HS-5 (cell line): Measurements from ENCODE around the gene MEX3B.

Source experiments
- DNase-seq: peaks from one replicate; pipeline ENCODE4 v3.0.0-alpha.2; 2012; ENCODE audit warnings: low read depth

The MEX3B gene

GRCh38 chr15:82045892-82046665 lies at the start of gene MEX3B:
MEX3B (minus strand) TSS chr15:82046018; CDS start chr15:82045705, 313 bp downstream.
- DNase-seq, result peak; percentile 75

GRCh38 chr15:82093774-82094211 lies 48.0 kb upstream of the MEX3B start:
- peak; percentile 79 for DNase-seq

- DNase-seq, result no peak
These were observed 47.5 kb upstream of the MEX3B start for GRCh38 chr15:82093325-82093724.

- DNase-seq, result no peak
These were observed 45.9 kb upstream of the MEX3B start for GRCh38 chr15:82091636-82092140.

- DNase-seq, result no peak
These were observed 40.6 kb upstream of the MEX3B start for GRCh38 chr15:82086243-82086995.

- peak; percentile 41 for DNase-seq
These were observed 36.3 kb upstream of the MEX3B start for GRCh38 chr15:82081914-82082762.

GRCh38 chr15:82080774-82081173 lies 35.0 kb upstream of the MEX3B start:
- no peak for DNase-seq

- no peak for DNase-seq
These were observed 33.9 kb upstream of the MEX3B start for GRCh38 chr15:82079736-82080135.

GRCh38 chr15:82074610-82075009 lies 28.8 kb upstream of the MEX3B start:
- no peak for DNase-seq

GRCh38 chr15:82072926-82073537 lies 27.2 kb upstream of the MEX3B start:
- DNase-seq, result no peak

GRCh38 chr15:82066455-82066854 lies 20.6 kb upstream of the MEX3B start:
- DNase-seq, result no peak

GRCh38 chr15:82064824-82065223 lies 19.0 kb upstream of the MEX3B start:
- DNase-seq, result no peak

- no peak for DNase-seq
These were observed 16.9 kb upstream of the MEX3B start for GRCh38 chr15:82062479-82063454.

- no peak for DNase-seq
These were observed 15.0 kb upstream of the MEX3B start for GRCh38 chr15:82060817-82061216.

- DNase-seq, result no peak
These were observed 12.8 kb upstream of the MEX3B start for GRCh38 chr15:82058517-82059204.

- no peak for DNase-seq
These were observed 12.2 kb upstream of the MEX3B start for GRCh38 chr15:82058026-82058425.

GRCh38 chr15:82056958-82057823 lies 11.4 kb upstream of the MEX3B start:
- DNase-seq, result no peak

GRCh38 chr15:82052751-82053150 lies 6.9 kb upstream of the MEX3B start:
- no peak for DNase-seq

- no peak for DNase-seq
These were observed 5.8 kb upstream of the MEX3B start for GRCh38 chr15:82051664-82052063.
